Activated CD8-positive, alpha-beta memory T cell treated with anti-CD3 and anti-CD28 coated beads, Interleukin-2, amount 50 U/mL, for 48 hours (primary cell): ENCODE results near the gene PHACTR1.

ENCODE experiments used
- DNase-seq: peaks from one replicate; pipeline ENCODE4 v3.0.0-alpha.2; 2020

The PHACTR1 gene

DNA sequence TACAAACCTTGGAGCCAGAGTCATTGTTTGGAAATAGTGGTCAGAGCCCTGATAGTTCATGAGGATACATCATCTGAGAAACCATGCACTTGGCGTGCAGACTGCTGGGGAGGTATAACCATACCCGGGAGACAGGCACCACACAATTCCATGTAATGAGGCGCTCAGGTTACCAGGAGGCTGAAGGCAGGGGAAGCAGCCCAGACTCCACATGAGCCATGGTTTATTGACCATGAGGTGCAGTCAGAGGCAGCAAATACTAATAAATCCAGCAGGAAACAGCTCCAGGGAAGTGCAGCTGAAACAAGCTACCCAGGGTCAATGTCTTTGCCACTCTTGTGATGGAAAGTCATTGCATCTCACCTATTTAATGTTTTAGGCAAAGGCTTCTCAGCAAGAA, 455.7 kb downstream of the PHACTR1 start:
- DNase-seq = no peak

DNA sequence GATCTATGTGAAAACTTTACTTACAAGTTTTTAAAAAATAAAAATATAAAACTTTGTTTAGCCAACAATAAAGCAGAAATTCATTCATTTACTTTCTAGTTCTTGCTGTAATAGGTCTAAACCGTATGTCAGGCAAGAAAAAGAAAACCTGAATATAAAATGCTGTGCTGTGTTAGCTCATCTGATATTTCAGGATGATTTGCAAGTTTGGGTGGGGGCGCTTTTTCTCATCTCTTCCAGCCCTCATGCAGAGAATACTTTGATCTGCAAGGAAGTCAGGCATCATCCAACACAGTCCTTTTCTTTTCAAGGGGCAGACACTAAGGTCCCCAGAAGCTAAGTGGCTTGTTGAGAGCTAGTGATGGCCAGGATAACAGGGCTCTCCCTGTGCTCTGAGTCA, 458.5 kb downstream of the PHACTR1 start:
- no peak for DNase-seq

DNA sequence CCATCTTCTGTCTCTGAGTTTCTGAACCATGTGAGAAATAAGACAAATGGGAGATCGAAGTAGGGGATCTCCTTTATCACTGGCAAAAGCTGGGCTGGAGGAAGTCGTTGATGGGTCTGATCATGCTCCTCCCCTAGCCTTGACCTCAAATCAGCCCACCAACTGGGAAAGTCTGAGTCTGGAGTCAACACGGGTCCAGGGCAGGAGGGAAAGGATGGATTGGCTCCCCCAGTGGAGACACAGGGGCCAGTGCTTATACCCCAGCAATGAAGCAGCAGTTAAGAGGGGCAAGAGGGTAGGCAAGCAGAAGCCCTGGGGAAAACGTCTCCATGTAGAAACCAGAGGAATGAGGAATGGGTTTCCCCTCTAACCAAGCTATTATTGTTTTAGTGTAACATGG, 459.2 kb downstream of the PHACTR1 start:
- no peak for DNase-seq

DNA sequence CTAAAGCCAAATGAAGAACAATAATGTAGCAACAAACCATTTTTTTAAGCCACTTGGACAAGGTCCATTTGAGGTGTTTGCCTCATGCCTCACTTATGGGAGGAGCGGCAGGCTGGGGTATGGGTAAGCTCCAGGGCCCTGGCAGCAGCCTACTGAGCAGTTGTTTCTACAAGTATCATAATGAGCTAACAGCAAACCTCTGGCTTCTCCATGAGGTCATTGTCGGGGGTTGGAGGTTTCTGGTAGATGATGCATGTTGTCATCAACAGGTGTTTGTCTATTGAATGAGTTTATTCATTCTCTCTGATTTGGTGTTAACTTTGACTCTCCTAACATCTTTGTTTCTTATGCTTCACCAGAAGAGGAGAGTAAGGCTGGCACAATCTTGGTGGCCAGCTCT, 461.1 kb downstream of the PHACTR1 start:
- no peak for DNase-seq

DNA sequence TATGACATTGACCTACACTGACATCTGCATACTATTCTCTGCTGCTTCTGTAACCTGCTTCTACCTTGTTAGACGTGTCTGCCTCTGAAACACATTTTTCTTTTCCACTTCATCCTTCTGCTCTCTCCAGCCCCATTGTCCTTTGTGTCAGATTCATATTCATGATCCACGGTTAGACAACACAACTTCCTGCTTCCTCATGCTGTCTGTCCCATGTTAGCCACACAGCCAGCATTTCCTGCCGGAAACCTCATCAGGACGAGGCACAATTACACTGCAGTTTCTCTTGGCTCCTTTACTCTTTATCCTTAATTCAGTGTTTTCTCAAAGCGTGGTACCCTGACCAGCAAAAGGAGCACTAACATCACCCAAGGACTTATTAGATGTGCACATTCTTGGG, 461.5 kb downstream of the PHACTR1 start:
- DNase-seq = no peak

DNA sequence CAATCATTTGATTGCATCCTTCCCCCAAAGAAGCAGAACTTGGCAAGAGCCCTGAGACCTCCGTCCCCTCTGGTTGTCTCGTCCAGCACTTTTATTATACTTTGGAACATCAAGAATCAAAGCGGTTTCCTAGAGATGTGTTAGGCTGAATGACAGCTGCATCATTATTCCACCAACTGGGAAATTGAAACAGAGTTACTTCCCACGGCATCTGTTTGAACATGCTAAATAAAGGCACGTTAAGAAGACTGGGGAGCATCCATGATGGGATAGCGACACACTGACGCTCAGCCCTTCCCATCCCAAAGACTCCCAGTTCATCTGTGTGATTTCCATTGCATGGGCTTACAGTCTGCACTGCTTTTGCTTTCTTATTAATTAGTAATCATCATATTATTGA, 464.0 kb downstream of the PHACTR1 start:
- no peak for DNase-seq

DNA sequence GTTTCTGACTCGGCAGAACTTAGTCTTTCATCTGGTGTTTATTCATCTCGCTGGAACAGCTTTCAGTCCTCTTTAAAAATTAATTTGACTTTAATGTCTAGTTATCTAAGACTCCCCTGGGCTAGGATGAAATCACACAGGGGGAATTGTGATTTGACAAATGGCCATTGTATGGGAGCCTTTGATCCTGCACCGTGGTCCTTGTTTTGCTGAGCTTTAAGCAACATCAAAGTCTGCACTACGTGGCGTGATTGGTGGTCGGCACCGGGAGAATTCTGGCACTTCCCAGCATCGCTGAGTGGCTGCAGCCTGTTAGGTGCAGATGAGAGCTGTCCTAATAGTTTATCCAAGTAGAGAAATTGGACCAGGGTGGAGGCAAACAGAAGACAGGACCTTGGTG, 464.8 kb downstream of the PHACTR1 start:
- DNase-seq = no peak

DNA sequence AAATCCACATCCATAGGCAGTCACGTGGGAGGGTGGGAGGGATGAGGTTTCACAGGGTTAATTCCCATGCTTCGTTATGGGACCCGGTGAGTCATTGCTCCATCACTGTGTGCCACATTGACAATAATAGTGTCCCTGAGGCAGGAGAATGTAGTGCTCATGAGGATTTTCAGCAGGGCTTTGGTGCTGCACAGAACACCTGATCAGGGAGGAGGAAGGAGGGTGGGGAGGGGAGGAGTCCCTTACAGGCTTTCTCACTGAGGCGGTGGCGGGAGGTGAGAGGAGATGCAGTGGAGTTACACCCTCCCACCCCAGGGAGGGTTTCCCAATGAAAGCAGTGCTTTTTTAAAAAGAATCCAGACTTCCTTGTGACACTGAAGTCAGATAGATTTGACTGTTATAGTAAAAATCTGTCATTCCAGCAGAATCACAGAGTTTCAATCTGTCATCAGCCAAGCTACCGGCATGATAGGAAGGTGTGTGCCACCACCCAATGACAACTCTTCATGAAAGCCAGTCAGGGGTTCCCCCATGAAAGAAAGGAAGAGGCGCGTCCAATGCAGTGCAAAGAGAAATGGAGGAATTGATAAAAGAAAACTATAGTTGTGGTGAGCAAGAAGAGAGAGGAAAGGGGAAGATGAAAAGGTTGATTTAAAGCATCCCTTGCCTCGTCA, 467.0 kb downstream of the PHACTR1 start:
- no peak for DNase-seq

DNA sequence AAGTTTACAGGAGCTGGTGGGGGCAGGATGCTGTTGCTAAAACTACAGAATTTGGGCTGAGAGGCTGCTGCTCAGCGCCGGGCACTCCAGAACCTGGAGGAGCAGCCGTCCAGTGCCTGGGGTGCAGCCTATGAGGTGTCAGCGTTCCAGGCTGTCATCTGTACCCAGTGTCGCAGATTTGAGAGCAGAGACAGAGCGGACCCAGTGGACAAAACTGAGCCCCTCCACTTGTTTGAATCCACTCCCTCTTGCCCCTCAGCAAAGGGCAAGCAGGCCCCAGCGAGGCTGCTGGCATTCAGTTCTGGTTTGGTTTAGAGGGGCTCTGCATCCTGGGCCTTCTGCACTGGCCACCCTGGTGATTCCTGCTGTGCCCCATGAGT, 467.5 kb downstream of the PHACTR1 start:
- no peak for DNase-seq

DNA sequence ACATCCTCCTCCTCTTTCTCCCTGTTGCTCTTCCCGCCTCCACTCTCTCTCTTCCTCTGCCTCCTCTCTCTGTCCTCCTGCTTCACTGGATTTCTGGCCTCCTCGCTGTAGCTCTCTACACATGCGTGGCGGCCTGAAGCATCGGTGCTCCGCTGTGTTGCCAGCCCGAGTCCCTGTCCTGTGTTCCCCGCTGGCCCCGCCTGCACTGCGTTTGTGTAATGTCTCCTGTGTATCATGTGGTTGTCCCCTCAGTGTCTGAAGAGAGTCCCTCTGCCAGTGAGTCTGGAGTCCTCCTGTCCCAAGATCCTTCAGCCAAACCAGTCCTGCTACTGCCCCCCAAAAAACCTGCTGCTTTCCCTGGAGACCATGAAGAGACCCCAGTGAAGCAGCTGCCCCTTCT, 468.0 kb downstream of the PHACTR1 start:
- no peak for DNase-seq

DNA sequence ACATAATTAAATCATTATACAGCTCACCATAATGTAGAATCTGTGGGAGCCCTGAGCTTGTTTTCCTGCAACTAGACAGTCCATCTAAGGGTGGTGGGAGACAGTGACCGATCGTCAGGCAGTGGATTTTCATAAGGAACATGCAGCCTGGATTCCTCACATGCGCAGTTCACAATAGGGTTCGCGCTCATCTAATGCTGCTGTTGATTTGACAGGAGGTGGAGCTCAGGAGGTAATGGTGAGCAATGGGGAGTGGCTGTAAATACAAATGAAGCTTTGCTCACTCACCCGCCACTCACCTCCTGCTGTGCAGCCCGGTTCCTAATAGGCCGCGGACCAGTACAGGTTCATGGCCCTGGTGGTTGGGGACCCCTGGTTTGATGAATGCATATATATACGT, 470.3 kb downstream of the PHACTR1 start:
- no peak for DNase-seq

DNA sequence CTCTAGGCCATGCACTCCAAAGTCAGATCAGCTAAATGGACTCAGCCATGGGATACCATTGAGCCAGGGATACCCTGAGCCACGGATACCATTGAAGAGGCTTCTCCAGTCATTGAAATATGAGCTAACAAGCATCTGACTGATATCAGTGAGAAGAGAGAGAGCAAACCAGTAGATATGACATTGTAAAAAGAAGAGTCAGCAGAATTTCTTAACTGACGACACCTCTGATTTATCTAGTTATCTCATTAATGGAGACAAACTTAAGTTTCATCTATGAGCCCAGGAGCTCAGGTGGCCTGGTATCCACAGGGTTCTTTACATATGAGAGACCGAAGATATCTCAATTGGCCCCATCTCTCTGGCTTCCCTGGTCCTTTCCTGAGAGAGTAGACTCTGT, 471.1 kb downstream of the PHACTR1 start:
- no peak for DNase-seq

DNA sequence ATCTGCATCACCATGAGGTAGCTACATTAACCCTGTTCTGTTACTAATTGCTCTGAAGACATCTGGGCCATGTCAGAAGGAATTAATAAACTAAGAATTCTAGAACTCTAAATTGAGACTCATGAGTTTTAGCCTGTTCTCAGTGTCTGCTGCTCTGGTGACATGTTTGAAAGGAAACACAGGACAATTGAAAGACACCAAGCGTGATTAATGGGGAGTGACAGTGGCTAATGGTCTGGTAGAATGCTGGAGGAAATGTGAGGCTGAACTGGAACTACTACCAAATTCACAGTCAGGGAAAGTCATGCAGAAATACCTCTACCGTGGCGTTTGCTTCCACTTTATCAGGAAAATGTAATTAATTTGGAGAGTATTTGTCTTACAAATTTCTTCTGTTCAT, 471.7 kb downstream of the PHACTR1 start:
- no peak for DNase-seq

DNA sequence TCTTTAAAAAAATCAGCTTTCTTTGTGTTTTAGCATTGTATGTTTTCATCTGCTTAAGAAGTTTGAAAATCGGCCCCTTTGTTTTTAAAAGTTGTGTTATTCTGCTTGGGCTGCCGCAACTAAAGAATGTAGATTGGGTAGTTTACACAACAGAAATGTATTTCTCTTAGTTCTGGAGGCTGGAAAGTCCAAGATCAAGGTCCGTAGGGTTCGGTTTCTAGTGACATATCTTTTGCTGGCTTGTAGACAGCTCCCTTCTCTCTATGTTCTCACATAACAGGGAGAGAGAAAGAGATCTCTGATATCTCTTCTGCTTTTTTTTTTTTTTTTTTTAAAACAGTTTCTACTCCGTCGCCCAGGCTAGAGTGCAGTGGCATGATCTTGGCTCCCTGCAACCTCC, 473.1 kb downstream of the PHACTR1 start:
- no peak for DNase-seq

DNA sequence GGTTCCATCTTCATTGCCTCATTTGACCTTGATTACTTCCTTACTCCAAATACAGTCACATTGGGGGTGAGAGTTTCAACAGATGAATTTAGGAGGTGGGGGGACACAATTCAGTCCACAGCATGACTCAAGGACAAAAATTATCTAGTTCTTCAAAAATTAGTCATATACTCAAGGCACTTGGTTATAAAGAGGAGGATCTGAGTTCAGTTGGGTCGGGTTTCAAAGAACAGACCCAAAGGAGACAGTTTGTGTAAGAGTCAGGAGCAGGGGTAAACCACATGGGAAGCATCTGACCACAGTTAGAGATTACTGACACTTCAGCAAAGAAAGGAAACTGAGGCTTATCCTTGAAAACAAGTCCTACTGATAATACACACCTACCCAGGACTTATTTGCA, 473.8 kb downstream of the PHACTR1 start:
- DNase-seq = no peak

DNA sequence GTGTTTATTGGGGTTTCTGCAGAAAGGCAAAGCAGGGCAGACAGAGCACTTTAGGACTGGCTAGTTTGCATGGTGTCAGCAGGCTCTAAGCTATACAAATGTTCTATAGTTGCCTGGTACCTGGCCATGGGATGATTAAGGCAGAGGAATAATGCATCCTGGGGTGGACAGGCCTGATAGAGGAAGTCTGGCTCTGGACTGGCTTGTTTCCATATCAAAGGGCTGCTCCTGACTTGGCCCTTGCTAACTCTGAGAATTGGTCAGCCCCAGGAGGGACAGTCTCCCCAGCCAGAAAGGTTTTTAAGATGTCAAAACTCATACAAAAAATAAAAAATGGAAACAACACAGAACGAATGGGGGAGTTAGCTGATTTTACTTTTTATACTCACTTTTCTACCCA, 474.9 kb downstream of the PHACTR1 start:
- no peak for DNase-seq

DNA sequence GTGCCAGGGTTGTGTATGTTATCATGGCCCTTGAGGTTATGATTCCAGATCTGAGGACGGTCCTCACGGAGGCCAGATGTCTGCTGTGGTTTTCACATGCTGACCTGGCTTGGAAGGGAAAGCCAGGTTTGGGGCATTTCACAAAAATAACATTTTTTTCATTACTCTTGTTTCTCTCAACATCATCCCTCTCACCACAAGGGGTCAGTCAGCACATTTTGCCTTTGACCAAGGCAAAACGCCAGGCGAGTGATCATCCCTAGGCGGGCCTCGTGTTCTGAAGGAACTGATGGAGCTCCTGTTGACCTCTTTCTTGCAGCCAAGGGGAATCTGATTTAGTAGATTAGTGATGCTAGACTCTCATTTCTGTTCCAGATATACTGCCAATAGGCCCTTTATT, 478.3 kb downstream of the PHACTR1 start:
- no peak for DNase-seq

DNA sequence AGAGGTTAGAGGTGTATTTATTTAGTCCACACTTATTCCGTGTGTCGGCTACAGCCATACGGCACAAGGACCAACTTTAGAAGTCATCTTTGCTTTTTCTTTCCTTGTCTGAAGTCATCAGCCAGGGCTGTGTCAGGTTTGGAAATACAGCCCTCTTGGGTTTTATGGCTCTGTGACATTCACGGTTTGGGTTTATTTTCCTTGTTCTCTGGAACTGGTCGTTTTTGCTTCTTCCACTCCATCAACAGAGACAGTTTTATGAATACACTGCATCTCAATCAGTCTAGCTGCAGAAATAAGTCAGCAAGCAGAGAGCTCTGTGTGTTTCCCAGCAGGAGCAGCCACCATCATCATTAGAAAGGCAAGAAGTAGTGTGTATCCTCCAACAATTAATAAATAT, 479.2 kb downstream of the PHACTR1 start:
- DNase-seq = no peak

DNA sequence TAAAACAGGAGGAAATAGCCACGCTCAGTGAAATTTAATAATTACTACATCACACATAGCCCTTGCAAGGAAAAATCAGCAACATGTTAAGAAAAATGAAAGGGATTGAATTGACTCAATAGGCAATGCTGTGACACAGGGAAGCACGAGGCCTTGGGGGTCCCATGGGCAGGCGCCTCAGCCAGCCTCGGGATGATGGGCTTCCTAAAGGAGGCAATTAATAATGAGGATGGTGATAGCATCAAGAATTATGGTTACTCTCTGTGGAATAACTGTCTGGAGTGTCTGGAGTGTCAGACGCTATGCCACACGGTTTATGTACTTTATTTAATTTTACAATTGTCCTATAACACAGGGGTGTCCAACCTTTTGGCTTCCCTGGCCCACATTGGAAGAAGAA, 481.6 kb downstream of the PHACTR1 start:
- no peak for DNase-seq

DNA sequence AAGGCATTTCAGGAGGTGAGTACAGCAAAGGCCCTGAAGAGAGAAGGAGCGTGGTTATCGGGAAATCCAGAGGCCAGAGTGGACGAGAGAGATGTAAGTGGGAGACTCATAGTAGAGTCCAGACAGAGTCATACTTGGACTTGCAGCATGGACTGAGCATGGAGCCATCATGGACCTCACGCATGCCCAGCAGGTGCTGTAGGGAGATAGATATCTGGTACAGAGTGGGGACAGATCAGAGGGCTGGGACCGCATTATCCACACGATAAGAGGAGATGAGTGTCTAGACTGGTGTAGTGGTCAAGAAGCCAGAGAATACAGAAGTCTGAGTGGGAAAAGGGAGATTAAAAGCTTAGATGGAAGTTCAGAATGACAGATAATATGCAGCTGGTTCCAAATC, 484.8 kb downstream of the PHACTR1 start:
- no peak for DNase-seq

DNA sequence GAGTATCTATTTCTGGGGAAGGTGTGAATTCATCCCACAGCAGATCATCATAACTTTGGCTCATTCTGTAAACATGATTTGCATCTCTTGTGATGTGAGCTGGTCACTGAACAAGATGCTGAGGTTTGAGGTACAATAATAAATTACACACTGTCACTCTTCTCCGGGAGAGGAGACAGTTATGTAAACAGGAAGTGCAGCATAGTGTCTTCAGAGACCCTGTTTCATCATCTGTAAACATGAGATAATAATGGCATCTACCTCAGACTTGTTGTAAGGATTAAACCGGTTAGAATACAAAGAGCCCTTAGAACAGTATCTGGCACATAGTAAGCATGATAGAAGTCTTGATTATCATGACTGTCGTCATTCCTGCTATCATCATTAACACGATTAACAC, 486.6 kb downstream of the PHACTR1 start:
- no peak for DNase-seq

DNA sequence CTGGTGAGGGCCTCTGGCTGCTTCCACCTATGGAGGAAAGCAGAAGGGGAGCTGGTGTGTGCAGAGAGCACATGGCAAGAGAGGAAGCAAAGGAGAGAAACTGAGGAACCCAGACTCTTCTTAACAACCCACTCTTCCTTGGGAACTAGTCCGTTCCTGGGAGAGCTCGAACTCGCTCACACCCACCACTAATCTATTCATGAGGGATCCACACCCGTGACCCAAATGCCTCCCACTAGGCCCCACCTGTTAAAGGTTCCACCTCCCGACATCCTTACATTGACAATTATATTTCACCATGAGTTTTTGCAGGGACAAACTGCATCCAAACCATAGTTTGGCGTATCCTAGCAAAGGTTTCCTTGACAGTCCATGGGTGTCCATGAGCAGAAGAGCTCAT, 488.5 kb downstream of the PHACTR1 start:
- no peak for DNase-seq

DNA sequence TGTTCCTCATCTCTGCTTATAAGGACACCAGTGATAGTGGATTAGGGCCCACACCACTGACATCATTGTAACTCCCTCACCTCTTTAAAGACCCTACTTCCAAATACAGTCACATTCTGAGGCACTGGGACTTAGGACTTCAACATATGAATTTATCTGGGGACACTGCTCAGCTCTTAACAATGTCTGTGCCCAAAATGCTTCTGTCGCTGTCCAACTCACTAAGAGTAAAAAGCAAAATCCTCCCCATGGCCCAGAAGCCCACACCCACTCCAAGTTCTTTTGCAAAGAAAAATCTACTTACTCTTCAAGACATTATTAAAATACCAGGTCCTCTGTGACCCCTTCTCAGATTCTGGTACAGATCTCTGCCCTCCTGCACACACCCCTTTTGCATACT, 495.5 kb downstream of the PHACTR1 start:
- no peak for DNase-seq

DNA sequence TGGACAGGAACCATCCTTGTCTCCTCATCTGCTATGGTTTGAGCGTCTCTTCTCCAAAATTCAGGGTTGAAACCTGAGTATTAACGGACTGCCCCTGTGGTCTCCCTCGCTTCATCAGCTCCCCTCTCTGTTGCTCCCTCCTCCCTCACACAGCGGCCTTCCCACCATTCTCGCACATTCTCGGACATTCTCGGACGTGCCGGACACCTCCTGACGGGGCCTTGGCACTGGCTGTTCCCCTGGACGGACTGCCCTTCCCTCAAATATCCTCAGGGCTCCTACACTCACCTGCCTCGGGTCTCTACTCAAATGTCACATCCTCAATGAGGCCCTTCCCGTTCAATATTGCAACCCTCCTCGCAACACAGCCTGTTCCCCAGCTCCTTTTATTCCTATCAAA, 496.0 kb downstream of the PHACTR1 start:
- DNase-seq = no peak

DNA sequence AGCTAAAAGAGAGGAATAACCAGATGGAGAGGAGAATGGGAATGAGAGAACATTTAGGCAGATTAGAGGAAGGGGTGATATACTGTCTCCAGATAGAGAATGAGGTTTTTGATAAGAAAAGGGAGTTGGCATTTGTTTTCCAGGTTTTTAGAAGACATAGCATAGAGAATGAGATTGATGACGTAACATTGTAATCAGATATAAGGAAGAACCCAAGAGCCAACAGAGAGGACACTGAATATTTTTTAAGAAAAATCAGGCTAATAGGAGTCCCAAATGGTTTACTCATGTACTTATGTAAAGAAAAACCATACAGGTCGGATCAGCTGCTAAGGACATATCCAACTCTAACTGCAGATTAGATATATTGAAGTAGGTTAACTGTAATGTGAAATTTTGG, 498.8 kb downstream of the PHACTR1 start:
- no peak for DNase-seq
